K562 (cell line): ENCODE results near the gene STX2. TPM values are rescaled to one million over a fixed set of nuclear protein-coding genes. Genes with fewer than 3 reads are reported as not detected.

Source experiments
- ARHGAP35 ChIP-seq: fragments of 450-650 bp; IDR thresholded peaks from 2 replicates; pipeline ENCODE4 v1.6.1; 2018; ENCODE audit not compliant: partially characterized antibody
- CREB1 ChIP-seq, 2 experiments: sonication (generic) in 1 of 2; formaldehyde crosslinking in 1 of 2; IDR thresholded peaks; 2 replicates each; pipeline versions ENCODE4 v1.6.1 to v1.8.0; 2012 to 2022; ENCODE audit warnings: inconsistent platforms in 1 of 2, mild to moderate bottlenecking in 1 of 2, missing genetic modification reagents in 1 of 2, moderate library complexity in 1 of 2
- CREM ChIP-seq: IDR thresholded peaks from 2 replicates; pipeline ENCODE4 v1.6.1; 2014; ENCODE audit warnings: antibody characterized with exemption, low read depth
- GTF2A2 ChIP-seq: IDR thresholded peaks from 2 replicates; pipeline ENCODE4 v1.6.1; 2016; ENCODE audit warnings: mild to moderate bottlenecking, missing genetic modification characterization, missing compliant biosample characterization
- HDAC3 ChIP-seq: fragments of 450-650 bp; IDR thresholded peaks from 2 replicates; pipeline ENCODE4 v1.6.1; 2018; ENCODE audit warnings: borderline replicate concordance, mild to moderate bottlenecking, moderate library complexity; ENCODE audit not compliant: partially characterized antibody
- MAFG ChIP-seq: fragments of 450-650 bp; conservative IDR thresholded peaks from 2 replicates; pipeline ENCODE4 v1.6.1; 2016; ENCODE audit warnings: missing genetic modification characterization, missing compliant biosample characterization
- MAFK ChIP-seq: IDR thresholded peaks from 2 replicates; pipeline ENCODE4 v1.6.1; 2011; ENCODE audit warnings: low read length, improper control_type of control experiment
- TCF3 ChIP-seq: sonication (generic); formaldehyde crosslinking; IDR thresholded peaks from 2 replicates; pipeline ENCODE4 v1.4.0; 2020; ENCODE audit warnings: mild to moderate bottlenecking, missing genetic modification reagents
- XRCC3 ChIP-seq: fragments of 450-650 bp; IDR thresholded peaks from 2 replicates; pipeline ENCODE4 v1.6.1; 2017; ENCODE audit warnings: mild to moderate bottlenecking, moderate library complexity
- ZBTB1 ChIP-seq: sonication (generic); formaldehyde crosslinking; IDR thresholded peaks from 2 replicates; pipeline ENCODE4 v1.8.1; 2023; ENCODE audit warnings: missing genetic modification reagents, low read depth, mild to moderate bottlenecking, borderline replicate concordance
- ZNF77 ChIP-seq: fragments of 250-450 bp; sonication (Bioruptor Pico); IDR thresholded peaks from 2 replicates; pipeline ENCODE4 v1.5.0; 2020
- polyA plus RNA-seq, 8 experiments: library from polyadenylated mRNA; depleted of rRNA in 4 of 8; stranded (reverse) in 5 of 8; unstranded in 3 of 8; fragments of >200 nt; fragmentation: Nextera tagmentation in 2 of 8; fragmentation: Illumina TruSeq in 1 of 8; extraction: Ambion mirVana in 2 of 8; extraction: Trizol in 1 of 8; gene quantifications; 2 replicates each; pipeline versions ENCODE4 v1.2.1 to v1.2.3, GENCODE V29; 2011 to 2014; ENCODE audit warnings: inconsistent platforms in 1 of 8, missing spikeins in 1 of 8
- total RNA-seq, 7 experiments: library from RNA; depleted of rRNA in 6 of 7; stranded (reverse); fragments of >200 nt in 6 of 7; fragmentation: Illumina TruSeq in 2 of 7; extraction: Trizol in 2 of 7; gene quantifications; 2 replicates each; pipeline versions ENCODE4 v1.2.1 to v1.2.3, GENCODE V29; 2011 to 2021; ENCODE audit warnings: low replicate concordance in 1 of 7
- TF ChIP-seq, protein P1 (sequence below), 3 experiments: fragments of 200-800 bp in 1 of 3; sonication (Bioruptor generic) in 1 of 3; sonication (generic) in 1 of 3; formaldehyde crosslinking in 1 of 3; IDR thresholded peaks; 2 replicates each; pipeline versions ENCODE4 v1.6.1 to v1.8.0; 2016 to 2022; ENCODE audit warnings: mild to moderate bottlenecking in 2 of 3, missing compliant biosample characterization in 2 of 3, missing genetic modification characterization in 2 of 3, missing genetic modification reagents in 1 of 3
- TF ChIP-seq, protein P2 (sequence below): fragments of 450-650 bp; IDR thresholded peaks from 2 replicates; pipeline ENCODE4 v1.6.1; 2018; ENCODE audit not compliant: partially characterized antibody

Gene STX2
- total and polyA plus RNA-seq, 9 of the 15 experiments (the other 6 are each of a cell fraction or from before 2014, with no cell fraction given): 22.2 to 54.6 (median 30.8) TPM

DNA sequence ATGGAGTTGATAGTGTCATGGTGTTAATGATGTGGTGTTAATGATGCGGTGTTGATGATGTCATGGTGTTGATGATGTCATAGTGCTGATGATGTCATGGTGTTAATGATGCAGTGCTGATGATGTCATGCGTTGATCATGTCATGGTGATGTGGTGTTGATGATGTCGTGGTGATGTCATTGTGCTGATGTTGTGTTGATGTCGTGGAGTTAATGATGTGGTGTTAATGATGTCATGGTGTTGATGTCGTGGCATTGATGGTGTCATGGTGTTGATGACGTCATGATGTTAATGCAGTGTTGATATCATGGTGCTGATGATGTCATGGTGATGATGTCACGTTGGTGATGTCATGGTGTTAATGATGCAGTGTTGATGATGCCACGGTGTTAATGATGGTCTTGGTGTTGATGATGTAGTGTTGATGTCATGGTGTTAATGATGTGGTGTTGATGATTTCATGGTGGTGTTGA is 73.8 kb downstream of the STX2 start (continued):
- TF ChIP-seq, protein P1, sequence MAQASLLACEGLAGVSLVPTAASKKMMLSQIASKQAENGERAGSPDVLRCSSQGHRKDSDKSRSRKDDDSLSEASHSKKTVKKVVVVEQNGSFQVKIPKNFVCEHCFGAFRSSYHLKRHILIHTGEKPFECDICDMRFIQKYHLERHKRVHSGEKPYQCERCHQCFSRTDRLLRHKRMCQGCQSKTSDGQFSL (CRISPR knock-in tag; IDR thresholded peaks at IDR 0.05): 0 out of 2 replicates have a peak, but pooled peaks have one; percentile 9
- TF ChIP-seq, protein P1 (tag; IDR thresholded peaks at IDR 0.05): no peak
- TF ChIP-seq, protein P2, sequence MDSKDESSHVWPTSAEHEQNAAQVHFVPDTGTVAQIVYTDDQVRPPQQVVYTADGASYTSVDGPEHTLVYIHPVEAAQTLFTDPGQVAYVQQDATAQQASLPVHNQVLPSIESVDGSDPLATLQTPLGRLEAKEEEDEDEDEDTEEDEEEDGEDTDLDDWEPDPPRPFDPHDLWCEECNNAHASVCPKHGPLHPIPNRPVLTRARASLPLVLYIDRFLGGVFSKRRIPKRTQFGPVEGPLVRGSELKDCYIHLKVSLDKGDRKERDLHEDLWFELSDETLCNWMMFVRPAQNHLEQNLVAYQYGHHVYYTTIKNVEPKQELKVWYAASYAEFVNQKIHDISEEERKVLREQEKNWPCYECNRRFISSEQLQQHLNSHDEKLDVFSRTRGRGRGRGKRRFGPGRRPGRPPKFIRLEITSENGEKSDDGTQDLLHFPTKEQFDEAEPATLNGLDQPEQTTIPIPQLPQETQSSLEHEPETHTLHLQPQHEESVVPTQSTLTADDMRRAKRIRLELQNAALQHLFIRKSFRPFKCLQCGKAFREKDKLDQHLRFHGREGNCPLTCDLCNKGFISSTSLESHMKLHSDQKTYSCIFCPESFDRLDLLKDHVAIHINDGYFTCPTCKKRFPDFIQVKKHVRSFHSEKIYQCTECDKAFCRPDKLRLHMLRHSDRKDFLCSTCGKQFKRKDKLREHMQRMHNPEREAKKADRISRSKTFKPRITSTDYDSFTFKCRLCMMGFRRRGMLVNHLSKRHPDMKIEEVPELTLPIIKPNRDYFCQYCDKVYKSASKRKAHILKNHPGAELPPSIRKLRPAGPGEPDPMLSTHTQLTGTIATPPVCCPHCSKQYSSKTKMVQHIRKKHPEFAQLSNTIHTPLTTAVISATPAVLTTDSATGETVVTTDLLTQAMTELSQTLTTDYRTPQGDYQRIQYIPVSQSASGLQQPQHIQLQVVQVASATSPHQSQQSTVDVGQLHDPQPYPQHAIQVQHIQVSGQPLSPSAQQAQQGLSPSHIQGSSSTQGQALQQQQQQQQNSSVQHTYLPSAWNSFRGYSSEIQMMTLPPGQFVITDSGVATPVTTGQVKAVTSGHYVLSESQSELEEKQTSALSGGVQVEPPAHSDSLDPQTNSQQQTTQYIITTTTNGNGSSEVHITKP: no peak
- no peak for TF ChIP-seq ZNF77
- peak; percentile 94 for TF ChIP-seq CREM
- no peak for TF ChIP-seq ZBTB1 (CRISPR knock-in tag)
- no peak for TF ChIP-seq TCF3
- TF ChIP-seq GTF2A2 (tag): no peak
- no peak for TF ChIP-seq ARHGAP35
- TF ChIP-seq CREB1 (IDR thresholded peaks at IDR 0.05): peak; percentile 95
- peak; percentile 97 for TF ChIP-seq CREB1 (CRISPR knock-in tag; IDR thresholded peaks at IDR 0.05)
- no peak for TF ChIP-seq MAFK
- no peak for TF ChIP-seq XRCC3
- no peak for TF ChIP-seq MAFG
- TF ChIP-seq HDAC3: no peak
- TF ChIP-seq, all 486 proteins: peak for 51
